Measurements from ENCODE around the gene CRABP1. TPM values are rescaled to one million over a fixed set of nuclear protein-coding genes. Genes with fewer than 3 reads are reported as not detected.

CRABP1 gene
- total RNA-seq, 2 experiments from 2014 or later = not detected

GRCh38 chr15:78315686-78316282, 24.4 kb upstream of the CRABP1 start:
- ChIA-PET CTCF (no interaction called here), POLR2A (no interaction called here)

- ChIA-PET POLR2A (no interaction called here), CTCF (interaction anchor here (0.6 to 1.2 kb wide), 2 partner anchors 107 to 172 kb away, joined by 3 to 4 read pairs; no protein-coding TSS in a partner anchor)
These were observed 23.7 kb upstream of the CRABP1 start for GRCh38 chr15:78316283-78317083.

GRCh38 chr15:78317145-78317836, 22.9 kb upstream of the CRABP1 start:
- ChIA-PET CTCF (interaction anchor here (0.5 to 1.2 kb wide), 3 partner anchors 106 to 172 kb away, joined by 3 to 4 read pairs (median 3); no protein-coding TSS in a partner anchor), POLR2A (no interaction called here)

- ChIA-PET CTCF (no interaction called here), POLR2A (no interaction called here)
These were observed 20.6 kb upstream of the CRABP1 start for GRCh38 chr15:78319588-78319987.

GRCh38 chr15:78320183-78320582, 20.0 kb upstream of the CRABP1 start:
- CTCF ChIA-PET = no interaction called here

GRCh38 chr15:78321041-78321570, 19.0 kb upstream of the CRABP1 start:
- ChIA-PET CTCF (no interaction called here), POLR2A (no interaction called here)

More at GRCh38 chr15:78320183-78320582, 20.0 kb upstream of the CRABP1 start:
- POLR2A ChIA-PET = no interaction called here

GRCh38 chr15:78321786-78322185, 18.4 kb upstream of the CRABP1 start:
- CTCF ChIA-PET = no interaction called here

GRCh38 chr15:78322243-78322642, 17.9 kb upstream of the CRABP1 start:
- POLR2A ChIA-PET = no interaction called here
- CTCF ChIA-PET = no interaction called here

More at GRCh38 chr15:78321786-78322185, 18.4 kb upstream of the CRABP1 start:
- POLR2A ChIA-PET = no interaction called here

- POLR2A ChIA-PET = no interaction called here
- CTCF ChIA-PET = no interaction called here
These were observed 17.2 kb upstream of the CRABP1 start for GRCh38 chr15:78322724-78323521.

- ChIA-PET CTCF (no interaction called here), POLR2A (no interaction called here)
These were observed 16.5 kb upstream of the CRABP1 start for GRCh38 chr15:78323693-78324092.

- CTCF ChIA-PET = no interaction called here
These were observed 16.0 kb upstream of the CRABP1 start for GRCh38 chr15:78324144-78324543.

GRCh38 chr15:78325092-78325843, 14.9 kb upstream of the CRABP1 start:
- CTCF ChIA-PET = no interaction called here
- POLR2A ChIA-PET = no interaction called here

More at GRCh38 chr15:78324144-78324543, 16.0 kb upstream of the CRABP1 start:
- POLR2A ChIA-PET = no interaction called here

GRCh38 chr15:78327466-78327865, 12.7 kb upstream of the CRABP1 start:
- ChIA-PET CTCF (no interaction called here), POLR2A (no interaction called here)

GRCh38 chr15:78329625-78330024, 10.5 kb upstream of the CRABP1 start:
- ChIA-PET POLR2A (no interaction called here), CTCF (no interaction called here)

- ChIA-PET POLR2A (no interaction called here), CTCF (no interaction called here)
These were observed 5.3 kb upstream of the CRABP1 start for GRCh38 chr15:78334845-78335244.

GRCh38 chr15:78335985-78336384, 4.2 kb upstream of the CRABP1 start:
- POLR2A ChIA-PET = no interaction called here

GRCh38 chr15:78338781-78339180, 1.4 kb upstream of the CRABP1 start:
- ChIA-PET POLR2A (no interaction called here), CTCF (no interaction called here)

More at GRCh38 chr15:78335985-78336384, 4.2 kb upstream of the CRABP1 start:
- CTCF ChIA-PET = no interaction called here

GRCh38 chr15:78339559-78339958, 594 bp upstream of the CRABP1 start:
- POLR2A ChIA-PET = no interaction called here
- CTCF ChIA-PET = no interaction called here

All from activated CD8-positive, alpha-beta memory T cell treated with anti-CD3 and anti-CD28 coated beads for 36 hours (primary cell).